Activated CD4-positive, alpha-beta T cell treated with anti-CD3 and anti-CD28 coated beads for 48 hours (primary cell): ENCODE results near the gene PNMA6F.
"Not testable (repeated sequence)": the region's sequence is repeated elsewhere in the genome, so short reads cannot be mapped to it uniquely, and the experiment has no call there.

ENCODE experiments used
- DNase-seq: peaks from one replicate; pipeline ENCODE4 v3.0.0-alpha.2; 2020

PNMA6F gene

DNA sequence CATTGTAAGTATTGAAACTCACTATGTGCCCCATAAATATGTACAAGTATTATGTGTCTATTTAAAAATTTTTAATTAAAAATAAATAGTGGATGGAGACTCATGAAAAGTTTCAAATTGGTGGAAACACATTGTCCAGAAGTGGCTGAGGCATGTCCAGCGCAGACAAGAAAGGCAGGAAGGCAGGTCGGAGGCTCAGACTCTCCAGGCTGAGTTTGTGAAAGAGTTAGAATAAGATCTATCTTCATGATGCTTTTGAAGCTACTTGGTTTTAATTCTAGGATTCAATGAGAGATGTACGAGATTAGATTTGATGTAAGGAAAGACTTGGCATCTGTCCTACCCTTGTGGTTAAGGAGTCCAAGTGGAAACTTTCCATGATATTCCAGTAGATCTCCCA is 19.8 kb downstream of the PNMA6F start:
- DNase-seq, result no peak

DNA sequence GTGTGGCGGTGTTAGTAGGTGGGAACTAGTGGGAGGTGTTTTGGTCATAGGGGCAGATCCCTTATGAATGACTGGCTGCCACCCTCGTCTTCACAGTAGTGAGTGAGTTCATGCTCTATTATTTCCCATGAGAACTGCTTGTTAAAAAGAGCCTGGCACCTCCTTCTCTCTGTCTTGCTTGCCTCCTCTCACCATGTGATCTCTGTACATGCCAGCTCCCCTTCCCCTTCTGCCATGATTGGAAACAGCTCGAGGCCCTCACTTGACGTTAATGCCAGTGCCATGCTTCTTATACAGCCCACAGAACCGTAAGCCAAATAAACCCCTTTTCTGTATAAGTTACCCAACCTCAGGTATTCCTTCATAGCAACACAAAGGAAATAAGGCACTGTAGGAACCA is 21.7 kb downstream of the PNMA6F start:
- DNase-seq, result no peak

DNA sequence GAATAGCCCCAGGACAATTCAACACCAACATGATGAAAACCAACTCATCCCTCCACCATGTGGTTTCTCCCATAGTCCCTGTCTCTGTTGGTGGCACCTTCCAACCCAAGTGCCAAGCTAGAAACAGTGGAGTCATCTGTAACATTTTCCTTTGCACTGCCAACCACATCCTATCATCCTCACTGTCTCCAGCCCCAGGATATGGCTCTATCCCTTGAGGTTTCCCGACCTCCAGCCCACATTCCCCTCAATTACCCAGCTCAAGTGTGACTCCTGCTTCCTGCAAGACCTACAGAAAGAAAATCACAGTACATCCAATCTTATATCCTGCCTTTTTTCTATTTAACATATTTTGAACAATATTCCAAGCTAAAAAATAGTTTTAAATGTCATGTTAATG is 24.2 kb downstream of the PNMA6F start:
- DNase-seq, result no peak

DNA sequence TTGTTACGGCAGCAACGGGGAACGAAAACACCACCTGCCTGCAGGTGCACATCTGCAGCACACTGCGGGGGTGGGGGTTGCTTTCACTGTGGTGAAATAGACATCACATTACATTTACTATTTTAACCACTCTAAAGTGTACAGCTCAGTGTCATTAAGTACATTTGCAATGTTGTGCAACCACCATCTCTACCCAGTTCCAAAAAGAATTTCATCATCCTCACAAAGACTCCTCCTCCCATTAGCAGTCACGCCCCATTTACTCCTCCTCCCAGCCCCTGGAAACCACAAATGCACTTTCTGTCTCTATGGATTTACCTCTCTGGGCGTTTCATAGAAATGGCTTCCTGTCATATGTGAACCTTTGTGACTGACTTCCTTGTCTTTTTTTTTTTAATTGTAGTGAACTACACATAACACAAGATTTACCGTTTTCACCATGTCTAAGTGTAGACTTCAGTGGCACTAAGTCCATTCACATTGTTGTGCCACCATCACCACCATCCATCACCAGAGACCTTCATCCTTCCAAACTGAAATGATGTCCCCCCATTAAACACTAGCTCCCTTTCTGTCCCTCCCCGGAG is 28.0 kb downstream of the PNMA6F start:
- DNase-seq, result not testable (repeated sequence)

DNA sequence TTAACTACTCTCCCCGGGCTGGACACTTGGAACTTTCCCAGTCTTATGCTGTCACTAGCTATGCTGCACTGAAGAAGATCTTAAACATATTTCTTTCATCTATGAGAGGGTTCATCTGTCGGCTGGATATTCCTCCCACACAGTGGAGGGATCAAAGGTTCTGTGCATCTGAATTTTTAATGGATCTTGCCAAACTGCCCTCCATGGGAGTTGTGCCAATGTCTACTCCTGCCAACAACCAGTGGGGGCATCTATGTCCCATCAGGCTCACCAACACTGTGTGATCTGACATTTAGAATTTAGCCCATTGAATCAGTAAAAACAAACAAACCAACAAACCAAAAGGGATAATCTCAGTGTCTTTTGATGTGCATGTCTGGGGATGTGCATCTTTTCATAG is 32.8 kb downstream of the PNMA6F start:
- not testable (repeated sequence) for DNase-seq

DNA sequence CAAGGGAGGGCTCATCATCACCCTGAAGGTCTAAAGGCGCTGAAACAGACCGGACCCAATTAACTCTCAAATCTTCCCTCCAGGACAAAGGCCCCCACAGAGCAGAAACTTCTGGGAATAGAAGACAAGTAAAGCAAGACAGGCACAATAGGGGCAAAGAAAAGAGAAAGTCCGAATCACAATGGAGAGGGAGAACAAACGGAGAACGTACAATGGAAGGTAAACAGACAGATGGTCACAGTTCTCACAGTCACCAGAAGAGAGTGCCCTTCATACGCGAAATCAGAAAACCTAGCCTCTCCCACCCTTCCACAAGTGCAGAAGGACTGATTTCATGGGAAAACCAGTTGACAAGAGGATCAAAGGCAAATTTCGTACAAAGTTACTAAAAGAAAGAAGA is 35.9 kb downstream of the PNMA6F start:
- not testable (repeated sequence) for DNase-seq

DNA sequence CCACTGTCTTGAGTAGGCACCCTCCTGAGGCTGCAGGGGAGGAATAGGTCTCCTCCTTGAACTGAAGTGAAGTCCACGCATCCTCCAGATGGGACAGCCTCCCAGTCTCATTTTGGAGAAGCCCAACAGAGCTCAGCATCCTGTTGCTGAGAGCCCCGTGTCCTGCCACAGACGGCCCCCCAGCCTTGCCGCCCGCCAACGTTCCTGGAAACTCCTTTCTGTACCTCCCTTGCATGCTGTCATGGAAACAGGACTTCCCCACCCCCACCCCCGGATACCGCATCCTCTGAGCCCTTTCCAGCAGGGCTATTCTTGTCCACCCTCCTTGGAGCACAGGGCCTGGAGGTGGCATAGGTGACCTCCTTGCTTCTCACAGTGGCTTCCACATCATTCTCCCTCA is 37.6 kb downstream of the PNMA6F start:
- DNase-seq, result not testable (repeated sequence)

DNA sequence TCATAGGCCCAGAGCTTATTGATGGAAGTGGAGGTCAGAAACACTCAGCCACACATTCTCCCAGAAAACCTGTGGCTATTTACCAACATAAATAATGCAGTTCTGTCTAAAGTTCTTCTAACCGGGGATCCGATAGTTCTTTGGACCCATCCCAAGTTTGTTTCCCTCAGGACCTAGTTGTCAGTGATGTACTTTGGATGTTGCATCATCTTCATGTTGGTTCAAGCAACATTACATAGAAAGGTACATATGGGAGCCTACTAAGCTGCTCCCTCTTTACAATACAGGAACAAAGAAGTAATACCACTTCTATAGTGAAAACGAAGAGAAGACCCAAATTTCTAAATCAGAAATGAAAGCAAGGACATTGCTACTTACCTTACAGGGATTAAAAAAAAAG is 39.8 kb downstream of the PNMA6F start:
- DNase-seq, result not testable (repeated sequence)

DNA sequence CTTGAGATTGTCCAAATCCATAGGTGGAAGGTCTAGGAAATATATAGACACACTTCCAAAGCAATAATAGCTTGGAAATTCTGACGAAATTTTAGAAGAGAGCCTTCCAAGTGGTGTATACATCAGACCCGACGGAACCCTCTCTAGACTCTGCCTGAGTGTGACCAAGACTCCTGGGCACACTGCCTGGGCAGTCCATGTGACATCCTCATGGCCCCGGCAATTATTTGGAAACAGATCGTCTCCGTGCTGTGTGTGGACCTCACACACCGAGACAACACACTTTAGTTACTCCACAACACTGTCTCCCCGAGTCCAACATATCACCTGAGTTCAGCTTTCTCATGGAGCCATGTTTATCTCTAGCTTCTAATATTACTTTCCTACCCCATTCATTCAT is 42.3 kb downstream of the PNMA6F start:
- not testable (repeated sequence) for DNase-seq

DNA sequence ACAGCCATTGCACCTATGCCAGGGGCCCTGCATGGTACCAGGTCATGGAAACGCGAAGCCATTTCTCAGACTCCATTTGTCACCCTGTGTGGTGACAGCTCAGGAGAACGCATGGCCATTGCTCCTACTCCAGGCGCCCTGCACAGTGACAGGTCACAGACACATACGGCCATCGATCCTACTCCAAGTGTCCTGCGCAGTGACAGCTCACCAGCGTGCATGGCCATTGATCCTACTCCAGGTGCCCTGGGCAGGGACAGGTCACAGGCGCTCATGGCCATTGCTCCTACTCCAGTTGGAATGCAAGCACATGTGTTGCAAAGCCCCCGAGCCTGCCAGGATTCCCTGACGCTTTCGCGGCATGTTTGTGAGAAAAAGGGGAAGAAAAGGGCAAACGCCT is 45.5 kb downstream of the PNMA6F start:
- not testable (repeated sequence) for DNase-seq

DNA sequence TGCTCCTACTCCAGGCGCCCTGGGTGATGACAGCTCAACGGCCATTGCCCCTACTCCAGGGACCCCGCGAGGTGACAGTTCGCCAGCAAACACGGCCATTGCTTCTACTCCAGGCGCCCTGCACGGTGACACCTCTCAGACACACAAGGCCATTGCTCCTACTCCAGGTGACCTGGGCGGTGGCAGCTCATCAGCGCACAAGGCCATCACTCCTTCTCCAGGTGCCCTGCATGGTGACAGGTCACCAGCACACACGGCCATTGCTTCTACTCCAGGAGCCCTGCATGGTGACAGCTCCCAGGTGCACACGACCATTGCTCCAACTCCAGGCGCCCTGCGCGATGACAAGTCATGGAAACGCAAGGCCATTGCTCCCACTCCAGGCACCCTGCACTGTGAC is 46.1 kb downstream of the PNMA6F start:
- DNase-seq, result not testable (repeated sequence)

DNA sequence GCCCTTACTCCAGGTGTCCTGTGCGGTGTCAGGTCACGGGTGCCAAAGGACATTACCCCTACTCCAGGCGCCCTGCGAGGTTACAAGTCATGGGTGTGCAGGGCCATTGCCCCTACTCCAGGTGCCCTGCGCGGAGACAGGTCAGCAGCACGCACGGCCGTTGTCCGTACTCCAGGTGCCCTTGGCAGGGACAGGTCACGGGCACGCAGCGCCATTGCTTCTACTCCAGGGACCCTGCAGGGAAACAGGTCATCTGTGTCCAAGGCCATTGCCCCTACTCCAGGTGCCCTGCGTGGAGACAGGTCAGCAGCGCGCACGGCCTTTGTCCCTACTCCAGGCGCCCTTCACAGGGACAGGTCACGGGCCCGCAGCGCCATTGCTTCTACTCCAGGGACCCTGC is 49.0 kb downstream of the PNMA6F start:
- DNase-seq, result not testable (repeated sequence)

DNA sequence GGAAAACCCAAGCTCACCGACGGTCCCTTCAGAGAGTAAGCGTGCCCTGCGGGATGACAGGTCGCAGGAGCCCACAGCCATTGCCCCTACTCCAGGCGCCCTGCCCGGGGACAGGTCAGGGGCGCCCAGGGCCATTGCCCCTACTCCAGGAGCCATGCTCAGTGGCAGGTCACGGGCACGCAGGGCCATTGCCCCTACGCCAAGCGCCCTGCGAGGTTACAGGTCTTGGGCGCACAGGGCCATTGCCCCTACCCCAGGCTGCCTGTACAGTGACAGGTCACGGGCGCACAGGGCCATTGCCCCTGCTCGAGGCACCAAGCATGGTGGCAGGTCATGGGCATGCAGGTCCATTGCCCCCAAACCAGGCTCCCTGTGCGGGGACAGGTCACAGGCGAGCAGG is 49.5 kb downstream of the PNMA6F start:
- not testable (repeated sequence) for DNase-seq
